GM12873 (cell line): ENCODE measurements around the gene IL12RB1.

Experiments
- TF ChIP-seq, protein P1 (sequence below): IDR thresholded peaks from 2 replicates; pipeline ENCODE4 v1.5.1; 2012; ENCODE audit warnings: low read depth, mild to moderate bottlenecking, moderate library complexity, low read length, control low read depth; ENCODE audit not compliant: insufficient read depth; ENCODE audit errors: missing control alignments

IL12RB1 gene

DNA sequence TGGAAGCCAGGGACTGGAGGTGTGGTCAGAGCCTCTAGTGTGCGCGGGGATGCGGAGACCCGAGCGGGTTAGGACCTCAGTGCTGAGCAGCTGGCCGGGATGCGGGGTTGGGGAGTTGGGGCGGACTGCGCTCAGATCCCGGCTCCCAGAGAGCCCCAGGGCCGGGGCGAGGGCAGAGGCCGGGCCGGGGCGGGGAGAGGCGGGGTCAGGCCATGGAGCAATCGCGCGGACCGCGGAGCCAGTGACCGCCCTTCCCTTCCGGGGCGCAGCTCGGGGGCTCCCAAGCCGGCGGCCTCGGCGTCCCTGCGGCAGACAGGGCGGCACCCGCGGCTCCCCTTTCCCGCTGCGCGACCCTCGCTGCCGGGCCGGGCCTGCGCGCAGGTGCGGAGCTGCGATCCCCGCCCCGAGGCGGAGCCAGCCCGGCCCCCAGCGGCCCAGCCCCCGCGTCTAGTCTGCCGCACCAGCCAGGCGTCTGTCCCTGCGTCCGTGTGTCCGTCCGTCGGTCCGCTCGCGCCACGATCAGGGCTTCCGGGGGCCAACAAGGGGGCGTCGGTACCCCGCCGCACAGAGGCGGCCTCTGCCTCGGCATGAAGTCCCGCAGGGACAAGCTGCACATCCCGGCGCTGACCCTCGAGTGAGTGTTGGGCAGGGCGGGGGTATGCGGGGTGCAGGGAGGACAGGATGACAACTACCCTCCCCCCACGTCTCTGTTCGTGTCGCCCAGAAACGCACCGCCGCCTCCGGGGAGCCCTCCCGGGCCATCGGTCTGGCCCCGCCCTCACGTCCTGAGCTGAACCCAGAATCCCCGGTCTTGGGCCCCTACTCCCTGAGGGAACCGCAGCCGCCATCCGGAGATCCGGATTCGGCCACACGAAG is 23.2 kb upstream of the IL12RB1 start:
- TF ChIP-seq, protein P1, sequence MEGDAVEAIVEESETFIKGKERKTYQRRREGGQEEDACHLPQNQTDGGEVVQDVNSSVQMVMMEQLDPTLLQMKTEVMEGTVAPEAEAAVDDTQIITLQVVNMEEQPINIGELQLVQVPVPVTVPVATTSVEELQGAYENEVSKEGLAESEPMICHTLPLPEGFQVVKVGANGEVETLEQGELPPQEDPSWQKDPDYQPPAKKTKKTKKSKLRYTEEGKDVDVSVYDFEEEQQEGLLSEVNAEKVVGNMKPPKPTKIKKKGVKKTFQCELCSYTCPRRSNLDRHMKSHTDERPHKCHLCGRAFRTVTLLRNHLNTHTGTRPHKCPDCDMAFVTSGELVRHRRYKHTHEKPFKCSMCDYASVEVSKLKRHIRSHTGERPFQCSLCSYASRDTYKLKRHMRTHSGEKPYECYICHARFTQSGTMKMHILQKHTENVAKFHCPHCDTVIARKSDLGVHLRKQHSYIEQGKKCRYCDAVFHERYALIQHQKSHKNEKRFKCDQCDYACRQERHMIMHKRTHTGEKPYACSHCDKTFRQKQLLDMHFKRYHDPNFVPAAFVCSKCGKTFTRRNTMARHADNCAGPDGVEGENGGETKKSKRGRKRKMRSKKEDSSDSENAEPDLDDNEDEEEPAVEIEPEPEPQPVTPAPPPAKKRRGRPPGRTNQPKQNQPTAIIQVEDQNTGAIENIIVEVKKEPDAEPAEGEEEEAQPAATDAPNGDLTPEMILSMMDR = no peak

DNA sequence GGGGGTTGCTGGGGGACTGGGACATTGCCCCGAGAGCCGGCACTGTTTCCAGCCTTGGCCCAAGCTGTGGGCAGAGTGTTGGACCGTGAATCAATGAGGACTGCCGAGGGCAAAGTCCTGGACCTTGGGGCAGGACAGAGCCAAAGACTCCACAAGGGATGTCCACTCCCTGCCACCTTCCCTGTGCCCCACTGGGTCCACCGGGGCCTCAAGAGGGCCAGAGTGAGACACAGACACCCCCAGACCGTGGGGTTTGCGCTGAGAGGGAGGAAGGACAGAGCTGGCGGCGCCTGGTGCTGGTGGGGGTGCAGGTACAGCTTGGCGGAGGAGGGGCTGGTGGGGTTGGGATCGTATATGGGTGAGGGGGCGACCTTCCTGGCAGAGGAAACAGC is 22.6 kb upstream of the IL12RB1 start:
- TF ChIP-seq, protein P1 = no peak

DNA sequence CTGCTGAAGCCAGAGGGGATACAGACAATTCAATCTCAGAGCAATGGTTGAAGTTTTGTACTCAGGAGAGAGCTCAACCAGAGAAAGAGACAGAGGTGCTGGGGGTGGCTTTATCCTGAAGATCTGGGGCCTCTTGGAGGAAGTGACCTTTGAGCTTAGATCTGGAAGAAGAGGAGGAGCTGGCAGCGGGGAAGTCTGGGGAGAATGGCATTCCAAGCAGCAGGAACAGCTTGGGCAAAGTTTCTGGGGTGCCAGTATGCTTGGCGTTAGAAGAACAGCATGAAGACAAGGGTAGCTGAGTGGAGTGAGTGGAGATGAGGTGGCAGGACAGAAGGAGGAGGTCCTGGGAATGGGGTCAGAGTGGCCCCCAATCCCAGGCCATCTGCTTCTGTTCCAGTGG is 22.2 kb upstream of the IL12RB1 start:
- TF ChIP-seq, protein P1 = no peak

DNA sequence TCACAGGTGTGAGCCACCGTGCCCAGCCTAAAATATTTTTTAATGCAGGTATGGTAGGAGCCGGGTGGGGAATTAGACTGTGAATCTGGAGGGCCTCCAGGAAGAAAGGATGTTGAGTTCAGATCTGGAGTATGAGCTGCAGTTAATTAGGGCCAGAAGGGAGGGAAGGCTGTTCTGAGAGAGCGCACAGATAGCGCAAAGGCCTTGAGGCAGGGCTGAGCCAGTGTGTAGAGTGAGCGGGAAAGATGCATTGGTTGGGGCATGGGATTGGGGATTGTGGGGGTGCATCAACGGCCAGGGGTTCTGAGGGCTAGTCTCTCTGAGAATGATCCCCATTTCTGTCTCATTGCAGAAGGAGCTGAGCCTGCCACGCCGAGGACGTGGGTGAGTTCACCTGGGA is 20.5 kb upstream of the IL12RB1 start:
- TF ChIP-seq, protein P1 = no peak

DNA sequence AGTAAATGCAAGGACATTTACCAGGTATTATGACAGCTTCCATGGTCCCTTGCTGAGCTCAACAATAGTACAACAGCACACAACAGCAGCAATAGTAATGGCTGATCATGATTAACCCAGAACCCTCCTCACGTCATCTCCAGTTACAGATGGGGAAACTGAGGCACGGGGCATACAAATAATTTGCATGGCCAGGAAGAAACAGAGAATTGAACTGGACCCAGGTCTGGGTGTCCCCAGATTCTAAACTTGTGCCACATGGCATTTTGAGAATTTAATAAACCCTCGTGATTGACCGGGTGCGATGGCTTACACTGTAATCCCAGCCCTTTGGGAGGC is 18.0 kb upstream of the IL12RB1 start:
- TF ChIP-seq, protein P1 = no peak

DNA sequence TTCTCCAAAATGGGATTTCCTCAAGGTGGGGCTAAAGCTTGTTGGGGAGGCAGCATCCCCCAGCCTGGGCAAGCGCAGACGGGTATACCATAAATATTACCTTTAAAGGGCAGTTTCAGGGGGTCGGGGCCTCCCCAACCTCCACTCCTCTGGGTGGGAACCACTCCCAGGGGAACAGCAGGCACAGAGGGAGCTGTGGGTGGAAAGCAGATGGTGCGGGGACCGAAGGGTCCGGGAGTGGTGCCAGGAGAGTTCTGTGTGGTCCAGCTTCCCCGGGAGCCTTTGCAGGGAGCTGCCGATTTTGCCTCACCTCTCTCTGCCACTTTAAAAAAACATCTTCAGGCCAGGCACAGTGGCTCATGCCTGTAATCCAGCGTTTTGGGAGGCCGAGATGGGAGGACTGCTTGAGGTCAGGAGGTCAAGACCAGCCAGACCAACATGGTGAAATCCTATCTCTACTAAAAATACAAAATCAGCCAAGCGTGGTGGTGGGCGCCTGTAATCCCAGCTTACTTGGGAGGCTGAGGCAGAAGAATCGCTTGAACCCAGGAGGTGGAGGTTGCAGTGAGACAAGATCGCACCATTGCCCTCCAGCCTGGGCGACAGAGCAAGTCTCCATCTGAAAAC is 16.3 kb upstream of the IL12RB1 start:
- TF ChIP-seq, protein P1 = no peak

DNA sequence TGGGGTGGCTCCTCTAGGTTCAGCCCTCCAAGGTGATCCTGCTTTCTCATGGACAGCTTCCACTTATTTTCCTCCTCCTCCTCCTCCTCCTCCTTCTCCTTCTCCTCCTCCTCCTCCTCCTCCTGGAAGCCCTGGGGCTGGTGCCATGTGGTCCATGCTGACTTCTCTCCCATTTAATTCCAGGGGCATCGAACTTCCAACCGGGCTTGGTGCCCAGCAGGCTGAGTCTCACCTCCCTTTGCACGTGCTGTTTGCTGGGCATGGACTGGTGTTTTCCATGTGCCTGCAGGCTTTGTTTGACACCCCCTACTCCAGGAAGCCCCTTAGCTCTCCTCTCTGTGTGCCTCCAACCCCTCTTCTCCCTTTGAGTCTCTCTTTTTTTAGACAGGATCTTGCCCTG is 14.5 kb upstream of the IL12RB1 start:
- TF ChIP-seq, protein P1 = no peak
